Tibial artery (tissue), 4 donors: Measurements from ENCODE around the gene SLC6A13.

ENCODE experiments used
- DNase-seq, 2 donors: peaks; one replicate each; pipeline ENCODE4 v3.0.0-alpha.2; 2019
- H3K27ac ChIP-seq, 2 donors: fragments of 200-600 bp; sonication (generic) in 1 of 2; 1 replicate in 1 of 2; 2 replicates in 1 of 2; pipeline ENCODE4 v1.5.1; 2018 to 2019; ENCODE audit warnings: mild to moderate bottlenecking in 1 of 2
- H3K27me3 ChIP-seq, 2 donors: fragments of 200-600 bp; sonication (generic) in 1 of 2; one replicate each; pipeline versions ENCODE4 v1.5.1 to v1.6.0; 2016 to 2019
- H3K36me3 ChIP-seq, 3 donors: fragments of 200-600 bp; sonication (generic) in 2 of 3; one replicate each; pipeline ENCODE4 v1.5.1; 2016 to 2019; ENCODE audit warnings: mild to moderate bottlenecking in 2 of 3
- H3K4me1 ChIP-seq, 4 donors: fragments of 200-600 bp; sonication (generic) in 2 of 4; 1 replicate in 3 of 4; 2 replicates in 1 of 4; pipeline ENCODE4 v1.5.1; 2016 to 2019
- H3K4me3 ChIP-seq, 2 donors: fragments of 200-600 bp; sonication (generic) in 1 of 2; 1 replicate in 1 of 2; 2 replicates in 1 of 2; pipeline ENCODE4 v1.5.1; 2018 to 2019; ENCODE audit warnings: mild to moderate bottlenecking in 2 of 2
- H3K9me3 ChIP-seq, 3 donors: fragments of 200-600 bp; sonication (generic) in 1 of 3; one replicate each; pipeline ENCODE4 v1.5.1; 2016 to 2019
- CTCF ChIP-seq, 2 experiments: fragments of 200-600 bp in 1 of 2; fragments of 450-650 bp in 1 of 2; IDR thresholded peaks; one replicate each; pipeline ENCODE4 v1.5.1; 2017 to 2019; ENCODE audit warnings: antibody characterized with exemption in 2 of 2, mild to moderate bottlenecking in 1 of 2, moderate library complexity in 1 of 2
- intact Hi-C: fragments of 100-400 bp; cut with DNase I; formaldehyde crosslinking; loops from one replicate; pipeline ENCODE4 v1.15.0; 2023; ENCODE audit warnings: low total_unique reads

The SLC6A13 gene

DNA sequence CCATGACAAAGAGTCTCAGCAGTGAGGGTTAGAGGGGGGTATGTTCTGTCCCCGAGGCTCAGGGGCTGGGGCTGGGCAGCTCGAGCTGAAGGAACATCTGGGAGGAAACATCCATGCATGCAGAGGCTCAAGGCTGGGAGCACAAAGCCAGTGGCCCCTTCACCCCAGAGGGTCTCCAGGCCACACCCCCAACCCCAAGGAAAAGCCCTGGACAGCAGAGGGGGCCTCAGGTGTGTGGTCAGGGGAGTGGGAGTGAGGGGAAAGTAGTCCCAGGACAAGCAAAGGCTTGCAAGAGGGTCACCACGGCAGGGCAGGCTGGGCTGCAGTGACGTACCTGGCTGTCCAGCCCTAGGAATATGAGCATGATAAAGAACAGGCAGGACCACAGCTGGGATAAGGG is 66.2 kb downstream of the SLC6A13 start:
- H3K4me3 ChIP-seq: no peak overlapping the region
- H3K9me3 ChIP-seq: no peaks in the 10 kb centered on the region
- no peak for TF ChIP-seq CTCF (IDR thresholded peaks at IDR 0.05)
- H3K36me3 ChIP-seq: no peaks in the 10 kb centered on the region
- DNase-seq: no peak
- H3K27ac ChIP-seq: no peak overlapping the region
- H3K4me1 ChIP-seq: peaks cover 0 to 6% (median 0%) of the 10 kb centered on the region in 4 donors
- peaks cover 0 to 50% of the 10 kb centered on the region in 2 donors for H3K27me3 ChIP-seq
- intact Hi-C loops: no loop called here

- H3K4me1 ChIP-seq: peaks cover 0 to 6% (median 0%) of the 10 kb centered on the region in 4 donors
- H3K9me3 ChIP-seq: no peaks in the 10 kb centered on the region
- TF ChIP-seq CTCF (IDR thresholded peaks at IDR 0.05): no peak
- no peaks in the 10 kb centered on the region for H3K36me3 ChIP-seq
- no peak overlapping the region for H3K27ac ChIP-seq
- intact Hi-C loops: no loop called here
- H3K27me3 ChIP-seq: peaks cover 0 to 53% of the 10 kb centered on the region in 2 donors
- no peak for DNase-seq
- H3K4me3 ChIP-seq: no peak overlapping the region
Observed at GRCh38 chr12:195951-196350, 66.7 kb downstream of the SLC6A13 start.

- TF ChIP-seq CTCF (IDR thresholded peaks at IDR 0.05): no peak
- Histone ChIP-seq H3K9me3 (no peaks in the 10 kb centered on the region), H3K4me1 (peaks cover 0 to 6% (median 0%) of the 10 kb centered on the region in 4 donors), H3K27me3 (peaks cover 0 to 56% of the 10 kb centered on the region in 2 donors), H3K36me3 (no peaks in the 10 kb centered on the region), H3K4me3 (no peak overlapping the region), H3K27ac (no peak overlapping the region)
- intact Hi-C loops: no loop called here
- DNase-seq: no peak
Observed at GRCh38 chr12:195156-195555, 67.5 kb downstream of the SLC6A13 start.

DNA sequence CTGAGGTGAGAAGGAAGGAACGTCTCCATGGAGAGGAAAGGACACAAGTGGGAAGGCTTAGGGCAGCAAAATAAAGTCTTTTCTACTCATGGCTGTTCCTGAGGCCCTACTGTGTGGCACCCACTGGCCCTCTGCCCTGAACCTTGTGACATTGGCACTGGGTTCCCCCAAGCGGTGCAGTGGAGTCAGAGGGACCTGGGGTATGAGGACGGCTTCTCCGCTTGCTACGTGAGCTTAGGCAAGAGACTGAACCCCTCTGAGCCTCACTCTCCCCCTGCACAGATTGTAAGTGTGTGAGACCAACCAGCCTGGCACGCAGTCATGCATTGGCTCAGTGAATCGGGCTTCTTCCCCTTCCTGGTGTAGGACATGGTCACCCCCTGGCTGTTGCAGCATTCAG is 68.4 kb downstream of the SLC6A13 start:
- Histone ChIP-seq H3K27me3 (peaks cover 0 to 63% of the 10 kb centered on the region in 2 donors), H3K27ac (no peak overlapping the region), H3K4me1 (peaks cover 0 to 5% (median 4%) of the 10 kb centered on the region in 4 donors), H3K9me3 (no peaks in the 10 kb centered on the region), H3K36me3 (no peaks in the 10 kb centered on the region), H3K4me3 (no peak overlapping the region)
- no peak for TF ChIP-seq CTCF (IDR thresholded peaks at IDR 0.05)
- no peak for DNase-seq
- intact Hi-C loops: no loop called here

GRCh38 chr12:193261-193660 is 69.4 kb downstream of the SLC6A13 start:
- no peak for TF ChIP-seq CTCF (IDR thresholded peaks at IDR 0.05)
- Histone ChIP-seq H3K27ac (no peak overlapping the region), H3K4me3 (no peak overlapping the region), H3K9me3 (no peaks in the 10 kb centered on the region), H3K36me3 (no peaks in the 10 kb centered on the region), H3K4me1 (peaks cover 0 to 12% (median 8%) of the 10 kb centered on the region in 4 donors), H3K27me3 (peaks cover 0 to 60% of the 10 kb centered on the region in 2 donors)
- intact Hi-C loops: no loop called here
- no peak for DNase-seq

- Histone ChIP-seq H3K9me3 (no peaks in the 10 kb centered on the region), H3K4me3 (no peak overlapping the region), H3K27ac (no peak overlapping the region), H3K4me1 (peaks cover 0 to 12% (median 8%) of the 10 kb centered on the region in 4 donors), H3K36me3 (no peaks in the 10 kb centered on the region), H3K27me3 (peaks cover 0 to 60% of the 10 kb centered on the region in 2 donors)
- TF ChIP-seq CTCF (IDR thresholded peaks at IDR 0.05): no peak
- intact Hi-C loops: no loop called here
- DNase-seq: no peak
Observed at GRCh38 chr12:191541-191940, 71.1 kb downstream of the SLC6A13 start.
